K562 (cell line): Measurements from ENCODE around the gene ERGIC1.

ENCODE experiments used
- JUNB ChIP-seq: fragments of 450-650 bp; formaldehyde crosslinking; conservative IDR thresholded peaks from 2 replicates; pipeline ENCODE4 v1.4.0; 2020; ENCODE audit warnings: mild to moderate bottlenecking
- NFE2L1 ChIP-seq: fragments of 450-650 bp; IDR thresholded peaks from 2 replicates; pipeline ENCODE4 v1.6.1; 2016; ENCODE audit warnings: missing genetic modification characterization, low read depth, mild to moderate bottlenecking, missing compliant biosample characterization, moderate library complexity, borderline replicate concordance
- ZZZ3 ChIP-seq: fragments of 450-650 bp; IDR thresholded peaks from 2 replicates; pipeline ENCODE4 v1.6.1; 2016; ENCODE audit warnings: antibody characterized with exemption, mild to moderate bottlenecking, moderate library complexity
- TF ChIP-seq, protein P1 (sequence below): fragments of 250-450 bp; sonication (Bioruptor Pico); IDR thresholded peaks from 2 replicates; pipeline ENCODE4 v1.5.1; 2021; ENCODE audit warnings: mild to moderate bottlenecking

DNA sequence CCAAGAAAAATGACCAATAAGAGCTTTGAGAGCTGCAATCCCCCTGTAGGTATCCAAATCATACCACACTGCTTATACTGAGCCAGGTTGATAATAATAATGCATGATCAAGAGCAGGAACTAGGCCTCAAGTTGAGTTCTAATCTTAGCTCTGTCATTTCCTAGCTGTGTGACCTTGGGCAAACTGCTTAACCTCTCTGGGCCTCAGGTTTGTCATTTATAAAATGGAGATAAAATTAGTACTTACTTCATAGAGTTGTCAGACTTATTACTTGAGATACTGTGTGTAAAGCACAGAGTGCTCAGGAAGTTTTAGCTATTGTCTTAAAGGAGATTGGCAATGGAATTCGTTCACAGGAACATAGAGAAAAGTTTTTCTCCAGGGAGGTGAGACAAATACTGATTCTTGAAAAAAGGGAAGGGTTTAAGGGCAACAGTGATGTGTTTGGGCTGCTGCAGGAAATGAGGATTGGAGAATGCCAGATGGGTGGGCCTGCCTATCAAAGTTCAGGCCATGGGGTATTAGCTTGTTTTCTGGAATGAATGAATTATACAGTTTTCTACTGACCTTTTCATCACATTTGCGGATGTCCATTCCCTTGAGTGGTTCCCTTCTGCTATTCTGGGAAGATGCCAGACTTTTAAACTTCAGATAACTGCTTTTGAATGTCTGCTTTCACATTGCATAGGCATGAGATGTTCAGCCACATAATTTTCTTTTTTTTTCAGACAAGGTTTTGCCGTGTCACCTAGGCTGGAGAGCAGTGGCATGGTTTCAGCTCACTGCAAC is 139.3 kb downstream of the ERGIC1 start:
- TF ChIP-seq, protein P1, sequence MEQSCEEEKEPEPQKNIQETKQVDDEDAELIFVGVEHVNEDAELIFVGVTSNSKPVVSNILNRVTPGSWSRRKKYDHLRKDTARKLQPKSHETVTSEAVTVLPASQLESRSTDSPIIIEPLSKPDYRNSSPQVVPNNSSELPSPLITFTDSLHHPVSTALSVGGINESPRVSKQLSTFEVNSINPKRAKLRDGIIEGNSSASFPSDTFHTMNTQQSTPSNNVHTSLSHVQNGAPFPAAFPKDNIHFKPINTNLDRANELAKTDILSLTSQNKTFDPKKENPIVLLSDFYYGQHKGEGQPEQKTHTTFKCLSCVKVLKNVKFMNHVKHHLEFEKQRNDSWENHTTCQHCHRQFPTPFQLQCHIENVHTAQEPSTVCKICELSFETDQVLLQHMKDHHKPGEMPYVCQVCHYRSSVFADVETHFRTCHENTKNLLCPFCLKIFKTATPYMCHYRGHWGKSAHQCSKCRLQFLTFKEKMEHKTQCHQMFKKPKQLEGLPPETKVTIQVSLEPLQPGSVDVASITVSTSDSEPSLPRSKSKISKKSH (CRISPR knock-in tag), result no peak
- no peak for TF ChIP-seq ZZZ3
- TF ChIP-seq NFE2L1 (tag), result no peak
- no peak for TF ChIP-seq JUNB
